Loucy (cell line): ENCODE results near the gene PLEKHA7.

Source experiments
- H2AFZ ChIP-seq: fragments of 200-600 bp; sonication (generic); 2 replicates; pipeline ENCODE4 v1.6.0; 2016; ENCODE audit warnings: antibody characterized with exemption, mild to moderate bottlenecking, low read length, moderate library complexity
- H3F3A ChIP-seq: fragments of 200-600 bp; 2 replicates; pipeline ENCODE4 v1.6.0; 2016; ENCODE audit warnings: antibody characterized with exemption, low read depth, mild to moderate bottlenecking
- H3K27me3 ChIP-seq: fragments of 200-600 bp; sonication (generic); 2 replicates; pipeline ENCODE4 v1.6.1; 2014; ENCODE audit warnings: low read length, mild to moderate bottlenecking; ENCODE audit not compliant: insufficient read depth, poor library complexity, severe bottlenecking
- H3K36me3 ChIP-seq: fragments of 200-600 bp; sonication (generic); 2 replicates; pipeline ENCODE4 v1.6.1; 2016; ENCODE audit warnings: low read length; ENCODE audit not compliant: insufficient read depth
- H3K4me1 ChIP-seq: fragments of 200-600 bp; sonication (generic); 2 replicates; pipeline ENCODE4 v1.5.1; 2014; ENCODE audit warnings: low read length, mild to moderate bottlenecking; ENCODE audit not compliant: insufficient read depth, poor library complexity, severe bottlenecking
- H3K4me2 ChIP-seq: fragments of 200-600 bp; sonication (generic); 2 replicates; pipeline ENCODE4 v1.6.0; 2014; ENCODE audit warnings: antibody characterized with exemption, low read length, low read depth, mild to moderate bottlenecking; ENCODE audit not compliant: poor library complexity, severe bottlenecking
- H3K4me3 ChIP-seq: fragments of 200-600 bp; sonication (generic); 2 replicates; pipeline ENCODE4 v1.5.1; 2014; ENCODE audit warnings: low read length, mild to moderate bottlenecking, mixed read lengths; ENCODE audit not compliant: poor library complexity, severe bottlenecking
- H3K79me2 ChIP-seq: fragments of 200-600 bp; sonication (generic); 2 replicates; pipeline ENCODE4 v1.6.1; 2014; ENCODE audit warnings: low read length; ENCODE audit not compliant: insufficient read depth
- H3K9ac ChIP-seq: fragments of 200-600 bp; sonication (generic); 2 replicates; pipeline ENCODE4 v1.6.0; 2014; ENCODE audit warnings: mild to moderate bottlenecking, low read depth, low read length, moderate library complexity; ENCODE audit not compliant: poor library complexity, severe bottlenecking
- H3K9me2 ChIP-seq: fragments of 200-600 bp; sonication (generic); replicated peaks from 2 replicates; pipeline ENCODE4 v1.6.1; 2016; ENCODE audit warnings: low read depth, low read length, mixed read lengths
- H3K9me3 ChIP-seq: fragments of 200-600 bp; sonication (generic); 2 replicates; pipeline ENCODE4 v1.6.1; 2014; ENCODE audit warnings: mild to moderate bottlenecking, antibody characterized with exemption, low read length, low read depth; ENCODE audit not compliant: insufficient read depth
- H4K20me1 ChIP-seq: fragments of 200-600 bp; sonication (generic); 2 replicates; pipeline ENCODE4 v1.6.0; 2014; ENCODE audit warnings: antibody characterized with exemption, low read length, mild to moderate bottlenecking; ENCODE audit not compliant: insufficient read depth, poor library complexity, severe bottlenecking
- EZH2phosphoT487 ChIP-seq: fragments of 200-600 bp; IDR thresholded peaks from 2 replicates; pipeline ENCODE4 v1.6.1; 2018; ENCODE audit warnings: antibody characterized with exemption, mild to moderate bottlenecking, moderate library complexity, borderline replicate concordance
- TF ChIP-seq, protein P1 (sequence below): fragments of 200-600 bp; sonication (generic); conservative IDR thresholded peaks from 2 replicates; pipeline ENCODE4 v1.5.1; 2014; ENCODE audit warnings: mild to moderate bottlenecking, antibody characterized with exemption, low read length

The PLEKHA7 gene

DNA sequence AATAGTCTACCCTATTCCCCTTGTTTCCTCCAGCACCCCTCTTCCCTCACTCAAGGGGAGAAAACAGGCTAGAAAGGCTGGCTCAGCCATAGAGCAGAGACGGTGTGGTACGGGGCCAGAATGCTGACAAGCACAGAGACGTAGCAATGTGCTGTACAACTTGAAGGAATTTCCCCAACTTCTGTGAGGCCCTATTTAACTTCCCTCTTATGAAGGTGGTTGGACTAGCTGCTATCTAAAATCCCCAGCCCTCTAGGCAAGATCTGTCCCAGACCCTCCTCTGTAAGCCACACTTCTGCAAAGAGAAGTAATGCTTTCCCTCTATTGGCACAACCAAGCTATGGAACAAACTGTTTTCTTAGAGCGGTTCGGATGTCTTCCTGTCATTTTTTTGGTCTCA, 37.8 kb downstream of the PLEKHA7 start:
- H3K4me2 ChIP-seq, result no peak overlapping the region

DNA sequence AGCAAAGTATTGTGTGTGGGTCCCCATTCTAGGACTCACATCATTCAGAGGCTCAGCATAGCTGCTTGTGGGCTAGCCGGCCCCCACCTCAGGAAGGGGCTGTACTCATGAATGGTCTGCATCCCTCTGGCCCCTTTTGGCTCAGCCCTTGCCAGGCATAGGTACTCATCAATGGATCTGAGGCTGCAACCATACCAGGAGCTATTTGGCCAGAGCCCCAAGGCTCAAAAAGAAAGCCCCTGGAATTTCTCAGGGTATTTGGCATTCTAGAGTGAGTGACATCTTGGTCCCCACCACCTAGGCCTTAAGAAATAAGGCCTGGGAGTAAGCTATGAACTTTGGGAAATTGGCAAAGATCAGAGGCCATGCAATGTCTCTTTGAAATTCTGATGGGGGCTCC, 38.3 kb downstream of the PLEKHA7 start:
- Histone ChIP-seq H4K20me1 (no peaks in the 10 kb centered on the region), H3K9me2 (no peaks in the 10 kb centered on the region), H3K9ac (no peak overlapping the region), H3K4me2 (no peak overlapping the region), H3K36me3 (no peaks in the 10 kb centered on the region), H3K79me2 (peaks cover 18% of the 10 kb centered on the region), H2AFZ (no peak overlapping the region), H3F3A (peaks cover 3% of the 10 kb centered on the region; the same call in 1 of the 2 replicates), H3K4me1 (peaks cover 47% of the 10 kb centered on the region), H3K27me3 (no peaks in the 10 kb centered on the region), H3K4me3 (no peak overlapping the region), H3K9me3 (no peaks in the 10 kb centered on the region)
- no peak for TF ChIP-seq EZH2phosphoT487
- TF ChIP-seq, protein P1, sequence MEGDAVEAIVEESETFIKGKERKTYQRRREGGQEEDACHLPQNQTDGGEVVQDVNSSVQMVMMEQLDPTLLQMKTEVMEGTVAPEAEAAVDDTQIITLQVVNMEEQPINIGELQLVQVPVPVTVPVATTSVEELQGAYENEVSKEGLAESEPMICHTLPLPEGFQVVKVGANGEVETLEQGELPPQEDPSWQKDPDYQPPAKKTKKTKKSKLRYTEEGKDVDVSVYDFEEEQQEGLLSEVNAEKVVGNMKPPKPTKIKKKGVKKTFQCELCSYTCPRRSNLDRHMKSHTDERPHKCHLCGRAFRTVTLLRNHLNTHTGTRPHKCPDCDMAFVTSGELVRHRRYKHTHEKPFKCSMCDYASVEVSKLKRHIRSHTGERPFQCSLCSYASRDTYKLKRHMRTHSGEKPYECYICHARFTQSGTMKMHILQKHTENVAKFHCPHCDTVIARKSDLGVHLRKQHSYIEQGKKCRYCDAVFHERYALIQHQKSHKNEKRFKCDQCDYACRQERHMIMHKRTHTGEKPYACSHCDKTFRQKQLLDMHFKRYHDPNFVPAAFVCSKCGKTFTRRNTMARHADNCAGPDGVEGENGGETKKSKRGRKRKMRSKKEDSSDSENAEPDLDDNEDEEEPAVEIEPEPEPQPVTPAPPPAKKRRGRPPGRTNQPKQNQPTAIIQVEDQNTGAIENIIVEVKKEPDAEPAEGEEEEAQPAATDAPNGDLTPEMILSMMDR, result no peak

More for the DNA sequence above, 37.8 kb downstream of the PLEKHA7 start:
- Histone ChIP-seq H3K9me2 (no peaks in the 10 kb centered on the region), H2AFZ (no peak overlapping the region), H3K9me3 (no peaks in the 10 kb centered on the region), H3K36me3 (no peaks in the 10 kb centered on the region), H3K79me2 (peaks cover 15% of the 10 kb centered on the region), H3K4me3 (no peak overlapping the region), H4K20me1 (no peaks in the 10 kb centered on the region), H3K27me3 (no peaks in the 10 kb centered on the region), H3F3A (peaks cover 3% of the 10 kb centered on the region; the same call in 1 of the 2 replicates), H3K9ac (no peak overlapping the region), H3K4me1 (peaks cover 47% of the 10 kb centered on the region)
- no peak for TF ChIP-seq EZH2phosphoT487
- TF ChIP-seq, protein P1, result no peak

DNA sequence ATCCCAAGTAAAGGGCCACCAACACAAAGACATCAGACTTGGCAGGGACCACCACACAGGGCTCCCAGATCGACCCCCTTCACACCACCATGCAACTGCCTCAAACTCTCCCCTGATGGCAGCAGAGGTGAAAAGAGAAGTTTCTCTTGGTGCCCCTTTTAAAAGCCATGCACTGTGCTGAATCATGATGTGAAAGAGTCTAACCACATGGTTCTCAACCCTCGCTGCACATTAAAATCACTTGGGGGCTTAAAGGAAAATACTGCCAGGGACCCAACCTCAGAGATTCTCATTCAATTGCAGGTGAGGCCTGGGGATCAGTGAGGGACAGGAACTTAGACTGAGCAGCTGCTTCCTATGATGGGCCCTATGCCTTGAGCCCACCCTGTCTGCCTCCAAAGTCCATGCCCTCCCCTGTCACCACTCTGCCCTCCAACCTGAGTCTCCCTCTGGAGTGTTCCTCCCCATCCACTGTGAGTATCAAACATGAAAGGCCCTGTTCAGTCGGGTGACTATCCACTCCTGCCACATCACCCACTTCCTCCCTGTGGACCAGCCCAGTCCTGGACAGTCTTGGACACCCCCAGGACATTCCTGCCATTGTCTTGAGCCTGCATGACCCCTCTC, 40.8 kb downstream of the PLEKHA7 start:
- peaks cover 17% of the 10 kb centered on the region for H3K79me2 ChIP-seq
- peaks cover 3% of the 10 kb centered on the region; the same call in 1 of the 2 replicates for H3F3A ChIP-seq
- no peaks in the 10 kb centered on the region for H3K36me3 ChIP-seq
- no peak overlapping the region for H2AFZ ChIP-seq
- H4K20me1 ChIP-seq, result no peaks in the 10 kb centered on the region
- H3K9me2 ChIP-seq, result no peaks in the 10 kb centered on the region
- TF ChIP-seq EZH2phosphoT487, result no peak
- TF ChIP-seq, protein P1, result 0 out of 2 replicates have a peak, but pooled peaks have one; percentile 19
- no peaks in the 10 kb centered on the region for H3K9me3 ChIP-seq
- H3K27me3 ChIP-seq, result no peaks in the 10 kb centered on the region
- peak overlapping the region; percentile 54 for H3K4me2 ChIP-seq
- H3K4me1 ChIP-seq, result peaks cover 64% of the 10 kb centered on the region
- peak overlapping the region; percentile 41 for H3K9ac ChIP-seq
- H3K4me3 ChIP-seq, result no peak overlapping the region
